DND-41 (cell line): ENCODE measurements around the gene COL13A1.

Experiments
- EZH2 ChIP-seq: IDR thresholded peaks from 3 replicates; pipeline ENCODE4 v1.6.1; 2012; ENCODE audit warnings: borderline replicate concordance, low read depth, mild to moderate bottlenecking, moderate library complexity, low read length, inconsistent platforms; ENCODE audit not compliant: severe bottlenecking
- TF ChIP-seq, protein P1 (sequence below): IDR thresholded peaks from 2 replicates; pipeline ENCODE4 v1.5.1; 2012; ENCODE audit warnings: borderline replicate concordance, low read length, moderate library complexity, mild to moderate bottlenecking; ENCODE audit not compliant: poor library complexity, severe bottlenecking; ENCODE audit errors: extremely low read depth

DNA sequence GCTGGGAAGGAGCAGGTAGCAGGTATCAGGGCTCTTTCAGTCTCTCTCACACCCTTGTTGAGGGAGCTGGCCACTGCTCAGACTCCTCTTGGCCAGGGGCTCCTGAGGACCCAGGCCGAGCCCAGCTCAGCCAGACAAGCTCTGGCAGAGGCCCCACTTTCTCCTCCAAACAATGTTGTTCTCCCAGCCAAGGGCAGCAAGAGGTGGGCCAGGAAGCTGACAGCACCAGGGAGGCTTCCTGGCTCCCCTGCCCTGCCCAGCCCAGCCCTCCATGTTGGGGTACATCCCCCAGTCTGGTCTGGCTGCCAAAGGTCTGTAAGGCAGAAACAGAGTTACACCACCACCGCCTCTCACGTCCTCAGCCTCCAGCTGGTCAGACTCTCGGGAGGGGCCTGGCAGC, 33.9 kb upstream of the COL13A1 start:
- no peak for TF ChIP-seq EZH2
- TF ChIP-seq, protein P1, sequence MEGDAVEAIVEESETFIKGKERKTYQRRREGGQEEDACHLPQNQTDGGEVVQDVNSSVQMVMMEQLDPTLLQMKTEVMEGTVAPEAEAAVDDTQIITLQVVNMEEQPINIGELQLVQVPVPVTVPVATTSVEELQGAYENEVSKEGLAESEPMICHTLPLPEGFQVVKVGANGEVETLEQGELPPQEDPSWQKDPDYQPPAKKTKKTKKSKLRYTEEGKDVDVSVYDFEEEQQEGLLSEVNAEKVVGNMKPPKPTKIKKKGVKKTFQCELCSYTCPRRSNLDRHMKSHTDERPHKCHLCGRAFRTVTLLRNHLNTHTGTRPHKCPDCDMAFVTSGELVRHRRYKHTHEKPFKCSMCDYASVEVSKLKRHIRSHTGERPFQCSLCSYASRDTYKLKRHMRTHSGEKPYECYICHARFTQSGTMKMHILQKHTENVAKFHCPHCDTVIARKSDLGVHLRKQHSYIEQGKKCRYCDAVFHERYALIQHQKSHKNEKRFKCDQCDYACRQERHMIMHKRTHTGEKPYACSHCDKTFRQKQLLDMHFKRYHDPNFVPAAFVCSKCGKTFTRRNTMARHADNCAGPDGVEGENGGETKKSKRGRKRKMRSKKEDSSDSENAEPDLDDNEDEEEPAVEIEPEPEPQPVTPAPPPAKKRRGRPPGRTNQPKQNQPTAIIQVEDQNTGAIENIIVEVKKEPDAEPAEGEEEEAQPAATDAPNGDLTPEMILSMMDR: no peak
